K562 (cell line): ENCODE measurements around the gene EFCC1. TPM values are rescaled to one million over a fixed set of nuclear protein-coding genes. Genes with fewer than 3 reads are reported as not detected.

Experiments
- ELK3 ChIP-seq: fragments of 450-650 bp; formaldehyde crosslinking; IDR thresholded peaks from 2 replicates; pipeline ENCODE4 v1.4.0; 2020; ENCODE audit warnings: mild to moderate bottlenecking
- GMEB1 ChIP-seq: fragments of 250-450 bp; sonication (Bioruptor Pico); IDR thresholded peaks from 2 replicates; pipeline ENCODE4 v1.4.0; 2020; ENCODE audit warnings: mild to moderate bottlenecking
- L3MBTL2 ChIP-seq: fragments of 450-650 bp; IDR thresholded peaks from 2 replicates; pipeline ENCODE4 v1.6.1; 2016; ENCODE audit warnings: mild to moderate bottlenecking, moderate library complexity
- MAX ChIP-seq: sonication (generic); formaldehyde crosslinking; IDR thresholded peaks from 2 replicates; pipeline ENCODE4 v1.9.0; 2022; ENCODE audit warnings: mild to moderate bottlenecking, missing genetic modification reagents
- MGA ChIP-seq: fragments of 450-650 bp; IDR thresholded peaks from 2 replicates; pipeline ENCODE4 v1.6.1; 2016; ENCODE audit warnings: mild to moderate bottlenecking, moderate library complexity
- USF1 ChIP-seq: sonication (generic); formaldehyde crosslinking; IDR thresholded peaks from 2 replicates; pipeline ENCODE4 v1.9.0; 2022; ENCODE audit warnings: mild to moderate bottlenecking, missing genetic modification reagents
- polyA plus RNA-seq, 8 experiments: library from polyadenylated mRNA; depleted of rRNA in 4 of 8; stranded (reverse) in 5 of 8; unstranded in 3 of 8; fragments of >200 nt; fragmentation: Nextera tagmentation in 2 of 8; fragmentation: Illumina TruSeq in 1 of 8; extraction: Ambion mirVana in 2 of 8; extraction: Trizol in 1 of 8; gene quantifications; 2 replicates each; pipeline versions ENCODE4 v1.2.1 to v1.2.3, GENCODE V29; 2011 to 2014; ENCODE audit warnings: inconsistent platforms in 1 of 8, missing spikeins in 1 of 8
- total RNA-seq, 7 experiments: library from RNA; depleted of rRNA in 6 of 7; stranded (reverse); fragments of >200 nt in 6 of 7; fragmentation: Illumina TruSeq in 2 of 7; extraction: Trizol in 2 of 7; gene quantifications; 2 replicates each; pipeline versions ENCODE4 v1.2.1 to v1.2.3, GENCODE V29; 2011 to 2021; ENCODE audit warnings: low replicate concordance in 1 of 7

The EFCC1 gene
- total and polyA plus RNA-seq, 9 of the 15 experiments (the other 6 are each of a cell fraction or from before 2014, with no cell fraction given): not detected

GRCh38 chr3:129013491-129013891, 12.4 kb downstream of the EFCC1 start (continued):
- TF ChIP-seq MAX: 0 out of 2 replicates have a peak, but pooled peaks have one; percentile 31
- peak; percentile 90 for TF ChIP-seq L3MBTL2
- no peak for TF ChIP-seq GMEB1
- peak; percentile 79 for TF ChIP-seq USF1 (CRISPR knock-in tag)
- peak; percentile 91 for TF ChIP-seq MGA
- TF ChIP-seq ELK3: no peak
